Nephron progenitor cell (in vitro differentiated cells): ENCODE results near the gene SLC26A2.
A peak's percentile ranks its signal among the peaks of the same experiment; 100 is the strongest.

Experiments
- DNase-seq: peaks from one replicate; pipeline ENCODE4 v3.0.0; 2021
- H3K27ac Mint-ChIP-seq: 2 replicates; pipeline ENCODE4 v1.8.0; 2021; ENCODE audit warnings: mild to moderate bottlenecking, moderate library complexity, mixed read lengths
- H3K27me3 Mint-ChIP-seq: 2 replicates; pipeline ENCODE4 v1.8.0; 2021; ENCODE audit warnings: mild to moderate bottlenecking, low read depth, mixed read lengths; ENCODE audit not compliant: poor library complexity
- H3K36me3 Mint-ChIP-seq: 2 replicates; pipeline ENCODE4 v1.8.0; 2021; ENCODE audit warnings: low read depth, mixed read lengths
- H3K4me1 Mint-ChIP-seq: 2 replicates; pipeline ENCODE4 v1.8.0; 2021; ENCODE audit warnings: mixed read lengths
- H3K4me3 Mint-ChIP-seq: 2 replicates; pipeline ENCODE4 v1.8.0; 2021; ENCODE audit warnings: mild to moderate bottlenecking, moderate library complexity, mixed read lengths
- H3K9me3 Mint-ChIP-seq: 2 replicates; pipeline ENCODE4 v1.8.0; 2021; ENCODE audit warnings: mild to moderate bottlenecking, moderate library complexity, mixed read lengths
- TF ChIP-seq, protein P1 (sequence below): fragments of 200-600 bp; sonication (generic); IDR thresholded peaks from 2 replicates; pipeline ENCODE4 v1.5.0; 2021; ENCODE audit warnings: antibody characterized with exemption

Gene SLC26A2

GRCh38 chr5:149956685-149957084 lies 3.9 kb upstream of the SLC26A2 start:
- TF ChIP-seq, protein P1, sequence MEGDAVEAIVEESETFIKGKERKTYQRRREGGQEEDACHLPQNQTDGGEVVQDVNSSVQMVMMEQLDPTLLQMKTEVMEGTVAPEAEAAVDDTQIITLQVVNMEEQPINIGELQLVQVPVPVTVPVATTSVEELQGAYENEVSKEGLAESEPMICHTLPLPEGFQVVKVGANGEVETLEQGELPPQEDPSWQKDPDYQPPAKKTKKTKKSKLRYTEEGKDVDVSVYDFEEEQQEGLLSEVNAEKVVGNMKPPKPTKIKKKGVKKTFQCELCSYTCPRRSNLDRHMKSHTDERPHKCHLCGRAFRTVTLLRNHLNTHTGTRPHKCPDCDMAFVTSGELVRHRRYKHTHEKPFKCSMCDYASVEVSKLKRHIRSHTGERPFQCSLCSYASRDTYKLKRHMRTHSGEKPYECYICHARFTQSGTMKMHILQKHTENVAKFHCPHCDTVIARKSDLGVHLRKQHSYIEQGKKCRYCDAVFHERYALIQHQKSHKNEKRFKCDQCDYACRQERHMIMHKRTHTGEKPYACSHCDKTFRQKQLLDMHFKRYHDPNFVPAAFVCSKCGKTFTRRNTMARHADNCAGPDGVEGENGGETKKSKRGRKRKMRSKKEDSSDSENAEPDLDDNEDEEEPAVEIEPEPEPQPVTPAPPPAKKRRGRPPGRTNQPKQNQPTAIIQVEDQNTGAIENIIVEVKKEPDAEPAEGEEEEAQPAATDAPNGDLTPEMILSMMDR = no peak
- Mint-ChIP-seq H3K4me1 (peaks cover 44% of the 10 kb centered on the region), H3K27ac (no peak overlapping the region), H3K36me3 (no peaks in the 10 kb centered on the region), H3K9me3 (no peaks in the 10 kb centered on the region), H3K4me3 (no peak overlapping the region), H3K27me3 (no peaks in the 10 kb centered on the region)
- DNase-seq = no peak

GRCh38 chr5:149957855-149958254 lies 2.7 kb upstream of the SLC26A2 start:
- no peaks in the 10 kb centered on the region for H3K27me3 Mint-ChIP-seq
- no peak overlapping the region for H3K4me3 Mint-ChIP-seq
- no peak overlapping the region for H3K27ac Mint-ChIP-seq
- no peaks in the 10 kb centered on the region for H3K9me3 Mint-ChIP-seq
- peaks cover 55% of the 10 kb centered on the region for H3K4me1 Mint-ChIP-seq
- peak; percentile 20 for DNase-seq
- H3K36me3 Mint-ChIP-seq = peaks cover 4% of the 10 kb centered on the region
- TF ChIP-seq, protein P1 = no peak

- H3K27ac Mint-ChIP-seq = peak overlapping the region; percentile 99
- H3K4me3 Mint-ChIP-seq = peak overlapping the region; percentile 88
- peaks cover 5% of the 10 kb centered on the region for H3K36me3 Mint-ChIP-seq
- peaks cover 55% of the 10 kb centered on the region for H3K4me1 Mint-ChIP-seq
- no peaks in the 10 kb centered on the region for H3K27me3 Mint-ChIP-seq
- no peak for DNase-seq
- TF ChIP-seq, protein P1 = peak; percentile 43
- no peaks in the 10 kb centered on the region for H3K9me3 Mint-ChIP-seq
Measured at GRCh38 chr5:149959406-149960236, 937 bp upstream of the SLC26A2 start.

GRCh38 chr5:149961186-149961685 lies 678 bp downstream of the SLC26A2 start:
- peaks cover 62% of the 10 kb centered on the region for H3K4me1 Mint-ChIP-seq
- H3K9me3 Mint-ChIP-seq = no peaks in the 10 kb centered on the region
- no peak overlapping the region for H3K27ac Mint-ChIP-seq
- peak overlapping the region; percentile 87 for H3K4me3 Mint-ChIP-seq
- DNase-seq = no peak
- no peaks in the 10 kb centered on the region for H3K27me3 Mint-ChIP-seq
- TF ChIP-seq, protein P1 = no peak
- H3K36me3 Mint-ChIP-seq = peaks cover 5% of the 10 kb centered on the region

DNA sequence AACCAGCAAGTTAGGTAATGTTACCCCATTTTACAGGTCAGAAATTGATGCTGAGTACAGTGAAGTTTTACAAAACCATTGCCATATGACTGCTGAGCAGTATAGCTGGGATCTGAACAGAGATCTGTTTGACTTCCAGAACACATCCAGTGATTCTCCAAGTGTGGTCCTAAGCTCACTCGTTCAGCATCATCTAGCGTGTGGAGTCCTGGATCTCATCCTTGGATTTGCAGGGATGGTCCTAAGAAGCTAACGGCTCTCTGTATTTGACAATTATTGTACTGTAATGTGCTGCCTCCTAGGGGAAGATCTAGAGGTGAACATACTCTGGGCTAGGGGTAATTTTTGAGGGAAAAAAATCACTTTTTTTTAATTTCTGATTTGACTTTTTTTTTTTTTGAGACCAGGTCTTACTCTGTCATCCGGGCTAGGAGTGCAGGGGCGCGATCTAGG lies 1.4 kb downstream of the SLC26A2 start:
- peaks cover 5% of the 10 kb centered on the region for H3K36me3 Mint-ChIP-seq
- DNase-seq = no peak

More for the DNA sequence above, 1.4 kb downstream of the SLC26A2 start:
- H3K4me1 Mint-ChIP-seq = peaks cover 59% of the 10 kb centered on the region
- no peak overlapping the region for H3K27ac Mint-ChIP-seq
- H3K27me3 Mint-ChIP-seq = no peaks in the 10 kb centered on the region
- H3K4me3 Mint-ChIP-seq = peak overlapping the region; percentile 87
- H3K9me3 Mint-ChIP-seq = no peaks in the 10 kb centered on the region
- TF ChIP-seq, protein P1 = peak; percentile 33
